ENCODE measurements around the gene LBH.
A peak's percentile ranks its signal among the peaks of the same experiment; 100 is the strongest.

The LBH gene

DNA sequence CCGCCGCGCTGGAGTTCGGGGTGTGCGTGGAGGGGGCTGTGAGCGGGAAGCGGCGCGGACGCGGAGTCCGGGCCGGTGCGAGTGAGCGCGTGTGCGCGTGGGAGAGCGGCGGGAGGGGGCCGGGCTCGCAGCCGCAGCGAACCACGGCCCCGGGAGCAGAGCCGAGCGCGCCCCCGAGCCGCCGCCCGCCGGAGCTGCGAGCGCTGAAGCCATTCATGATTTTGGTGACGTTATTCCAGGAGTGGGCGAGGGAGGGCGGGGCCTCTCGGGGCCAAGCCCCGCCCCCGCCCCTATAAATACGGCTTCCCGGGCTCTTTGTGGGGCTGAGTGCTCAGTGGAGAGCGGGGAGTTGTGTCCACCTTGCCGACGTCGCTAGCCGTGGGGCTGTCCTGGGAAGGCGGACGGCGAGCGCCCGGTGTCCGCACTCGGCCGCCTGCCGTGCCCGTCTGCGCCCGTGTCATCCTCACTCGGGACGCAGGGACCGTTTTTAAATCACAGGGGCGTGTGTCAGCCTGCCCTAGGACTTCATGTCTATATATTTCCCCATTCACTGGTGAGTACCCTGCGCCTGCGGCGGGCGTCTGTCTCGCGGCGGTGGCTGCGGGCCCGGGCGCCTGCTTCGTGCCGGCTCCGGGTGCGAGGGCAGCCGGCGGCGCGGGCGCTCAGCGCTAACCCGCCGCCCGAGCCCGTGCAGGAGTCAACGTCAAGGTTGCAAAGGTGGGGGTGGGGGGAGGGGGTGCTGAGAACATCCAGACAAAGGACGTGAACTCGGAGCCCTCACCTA lies at the start of gene LBH:
TSS of gene LBH (plus strand) at position 323 of the 784 bp plus-strand sequence. CDS start at position 528, 205 bp downstream.
- DNase-seq (ENCODE audit: low read depth in 1 of 2, low spot score in 1 of 2) = peak; percentile 86 to 95

DNA sequence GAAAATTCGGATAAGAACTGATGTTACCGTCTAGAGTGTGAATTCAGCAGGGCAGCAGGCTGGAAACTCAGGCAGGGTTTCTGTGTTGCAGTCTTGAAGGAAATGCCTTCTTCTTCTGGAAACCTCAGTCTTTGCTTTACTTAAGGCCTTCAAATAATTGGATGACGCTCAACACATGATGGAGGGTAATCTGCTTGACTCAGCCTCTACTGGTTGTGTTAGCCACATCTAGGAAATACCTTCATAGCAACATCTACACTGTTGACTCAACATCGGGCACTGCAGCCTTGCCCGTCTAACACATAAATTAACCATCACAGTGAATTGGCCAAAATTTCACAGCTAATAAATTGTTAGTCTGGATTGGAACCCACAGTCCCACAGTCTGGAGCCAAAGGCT lies 47.3 kb upstream of the LBH start:
- no peak for DNase-seq (ENCODE audit: low read depth in 1 of 2, low spot score in 1 of 2)

DNA sequence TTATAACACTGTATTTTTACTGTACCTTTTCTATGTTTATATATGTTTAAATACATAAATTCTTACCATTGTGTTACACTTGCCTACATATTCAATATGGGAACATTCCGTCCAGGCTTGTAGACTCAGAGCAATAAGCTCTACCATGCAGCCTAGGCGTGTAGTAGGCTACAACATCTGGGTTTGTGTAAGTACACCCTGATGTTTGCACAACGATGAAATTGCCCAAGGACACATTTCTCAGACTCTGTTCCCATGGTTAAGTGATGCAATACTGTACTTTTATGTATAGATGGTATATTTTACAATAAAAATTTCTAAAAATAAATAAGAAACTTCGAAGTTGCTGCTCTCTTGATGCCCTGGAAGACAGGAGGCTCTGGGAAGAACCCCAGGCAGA lies 46.2 kb upstream of the LBH start:
- no peak for DNase-seq (ENCODE audit: low read depth in 1 of 2, low spot score in 1 of 2)

DNA sequence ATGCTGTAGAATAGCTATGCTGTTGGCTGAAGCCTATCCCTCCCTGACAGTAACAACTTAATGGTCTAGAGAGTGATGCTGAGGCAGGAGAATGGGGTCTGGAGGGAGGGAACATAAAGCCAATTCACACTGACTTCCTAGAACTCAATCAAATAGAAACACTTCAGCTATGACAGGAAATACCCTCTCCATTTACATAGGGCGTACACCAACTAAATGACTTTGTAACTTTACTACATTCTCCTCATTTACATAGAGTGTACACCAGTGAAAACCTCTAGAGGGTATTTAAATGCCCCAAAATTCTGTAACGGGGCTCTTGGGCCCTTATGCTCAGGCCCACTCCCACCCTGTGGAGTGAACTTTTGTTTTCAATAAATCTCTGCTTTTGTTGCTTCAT lies 43.0 kb upstream of the LBH start:
- no peak for DNase-seq (ENCODE audit: low read depth in 1 of 2, low spot score in 1 of 2)

DNA sequence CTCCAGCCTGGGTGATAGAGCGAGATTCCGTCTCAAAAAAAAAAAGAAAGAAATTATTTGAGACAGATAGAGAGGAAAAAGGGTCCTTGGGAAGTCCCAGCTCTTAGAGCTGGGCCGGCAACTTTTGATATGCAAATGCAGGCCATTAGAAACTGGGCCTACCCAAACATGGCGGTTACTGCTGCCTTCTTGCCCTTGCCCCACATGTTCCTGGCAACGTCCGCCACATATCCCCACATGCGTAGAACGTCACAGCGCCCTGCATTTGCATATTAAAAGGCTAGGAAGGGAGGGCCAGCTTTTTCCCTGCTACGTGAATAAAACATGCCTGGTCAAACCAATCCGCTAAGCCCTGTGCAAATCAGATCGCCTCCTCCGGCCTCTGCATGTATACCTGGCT lies 40.7 kb upstream of the LBH start:
- DNase-seq (ENCODE audit: low read depth in 1 of 2, low spot score in 1 of 2) = no peak

DNA sequence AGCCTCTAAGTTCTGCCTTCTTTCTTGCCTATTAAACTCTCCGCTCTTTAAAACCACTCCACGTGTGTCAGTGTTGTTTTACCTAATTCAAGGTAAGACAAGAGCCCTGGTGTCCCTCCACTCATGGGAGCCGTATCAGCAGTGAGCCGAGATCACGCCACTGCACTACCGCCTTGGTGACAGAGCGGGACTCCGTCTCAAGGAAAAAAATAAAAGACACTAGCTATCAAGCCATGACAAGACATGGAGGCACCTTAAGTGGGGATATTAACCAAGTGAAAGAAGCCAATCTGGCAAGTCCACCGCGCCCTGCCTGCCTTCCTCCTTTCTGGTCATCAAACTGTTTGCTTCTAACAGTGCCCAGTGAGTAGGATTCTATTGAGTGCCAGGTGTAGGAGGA lies 40.2 kb upstream of the LBH start:
- DNase-seq (ENCODE audit: low read depth in 1 of 2, low spot score in 1 of 2) = no peak

DNA sequence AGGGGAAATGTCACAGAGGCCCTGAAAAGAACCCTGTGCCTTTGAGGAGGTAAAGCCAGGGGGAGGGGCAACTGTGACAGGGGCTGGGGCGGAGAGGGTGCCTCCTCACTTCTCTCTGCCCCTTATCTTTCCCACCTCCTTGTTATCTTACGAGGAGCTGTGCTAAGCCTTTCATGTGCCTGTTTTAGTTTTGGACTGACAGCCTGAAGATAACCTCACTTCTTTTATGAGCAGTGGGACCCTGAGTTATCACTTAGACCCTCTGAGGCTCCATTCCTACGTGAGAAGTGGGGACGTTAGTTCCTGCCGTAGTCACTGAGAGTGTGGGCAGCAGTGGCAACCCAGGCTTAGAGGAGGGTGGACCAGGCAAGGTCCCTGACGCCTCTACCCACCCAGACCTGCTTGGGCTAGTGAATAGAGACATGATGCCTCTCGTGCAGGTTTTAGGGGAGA lies 39.5 kb upstream of the LBH start:
- no peak for DNase-seq (ENCODE audit: low read depth in 1 of 2, low spot score in 1 of 2)

DNA sequence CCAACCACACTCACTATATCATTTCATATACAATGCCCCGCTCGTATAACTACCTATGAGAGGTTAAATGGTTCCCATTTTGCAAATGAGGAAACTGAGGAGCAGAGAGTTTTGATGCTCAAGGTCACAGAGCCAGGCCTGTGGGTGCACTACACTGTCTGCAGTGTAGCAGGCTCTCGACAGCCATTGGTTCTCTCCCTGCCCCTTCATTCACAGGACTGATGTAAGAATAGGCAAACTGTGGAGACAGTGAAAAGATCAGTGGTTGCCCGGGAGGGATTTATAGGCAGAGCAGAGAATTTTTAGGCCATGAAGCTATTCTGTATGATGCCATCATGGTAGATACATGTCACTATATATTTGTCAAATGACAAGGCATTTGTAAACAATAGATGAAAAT lies 39.0 kb upstream of the LBH start:
- no peak for DNase-seq (ENCODE audit: low read depth in 1 of 2, low spot score in 1 of 2)

DNA sequence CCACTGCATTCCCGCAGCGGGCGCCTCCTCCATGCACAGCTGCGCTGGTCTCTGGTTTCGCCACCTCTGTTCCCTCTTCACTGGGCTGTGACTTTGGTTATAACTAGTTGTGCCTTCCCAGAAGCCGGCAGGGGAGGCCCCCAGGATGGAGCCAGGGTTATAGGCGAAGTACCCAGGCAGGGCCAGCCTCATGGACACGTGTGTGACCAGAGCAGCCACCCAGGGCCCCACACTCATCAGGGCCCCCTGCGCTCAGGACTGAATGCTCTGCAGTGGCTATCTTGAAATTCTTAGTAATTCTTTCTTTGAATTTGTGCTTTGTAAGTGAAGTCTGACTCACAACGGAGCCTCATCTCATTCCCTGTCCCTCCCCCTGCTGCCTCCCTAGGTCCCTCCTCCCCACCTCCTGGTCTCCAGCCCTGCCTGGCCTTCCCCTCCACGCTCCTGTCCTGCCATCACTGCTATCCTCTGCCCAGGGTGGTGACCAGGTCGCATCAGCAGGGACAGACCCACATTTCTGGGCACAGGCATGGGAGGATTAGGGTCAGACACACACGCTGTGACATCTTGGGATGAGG lies 38.1 kb upstream of the LBH start:
- DNase-seq (ENCODE audit: low read depth in 1 of 2, low spot score in 1 of 2) = no peak

DNA sequence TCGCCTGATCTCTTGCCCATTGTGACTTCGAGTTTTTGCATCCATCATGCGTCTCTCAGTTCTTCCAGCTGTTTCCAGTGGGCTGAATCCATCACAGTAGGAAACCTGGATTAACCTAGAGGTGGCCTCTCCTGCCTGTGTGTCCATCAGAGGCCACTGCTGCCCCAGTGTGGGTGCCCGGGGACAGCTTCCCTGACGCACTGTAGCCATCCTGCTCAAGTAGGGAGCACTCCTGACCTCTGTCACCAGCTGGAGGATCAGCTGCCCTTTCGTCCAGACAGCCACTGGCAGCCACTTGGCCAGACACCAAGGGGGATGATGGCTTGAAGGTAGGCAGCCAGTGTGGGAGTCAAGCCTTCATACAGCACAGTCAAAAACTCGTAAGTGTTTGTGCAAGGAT lies 36.9 kb upstream of the LBH start:
- DNase-seq (ENCODE audit: low read depth in 1 of 2, low spot score in 1 of 2) = no peak

DNA sequence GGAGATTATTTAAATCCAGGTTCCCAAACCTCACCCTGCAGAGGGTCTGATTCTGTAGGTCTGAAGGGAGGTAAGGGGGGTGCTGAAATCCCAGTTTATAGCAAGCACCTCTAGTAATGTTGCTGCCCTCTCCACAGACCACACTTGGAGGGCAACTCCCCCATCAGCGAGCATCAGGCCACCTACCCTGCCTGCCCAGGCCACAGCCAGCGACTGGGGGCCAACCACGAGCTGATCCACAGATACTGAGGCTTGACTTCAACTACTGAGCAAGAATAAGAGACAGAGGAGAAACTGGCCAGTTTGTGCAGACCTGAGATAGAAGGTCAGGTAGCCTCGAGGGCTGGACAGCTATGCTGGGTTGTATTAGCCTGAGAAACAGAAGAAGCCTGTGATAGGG lies 36.3 kb upstream of the LBH start:
- DNase-seq (ENCODE audit: low read depth in 1 of 2, low spot score in 1 of 2) = no peak

DNA sequence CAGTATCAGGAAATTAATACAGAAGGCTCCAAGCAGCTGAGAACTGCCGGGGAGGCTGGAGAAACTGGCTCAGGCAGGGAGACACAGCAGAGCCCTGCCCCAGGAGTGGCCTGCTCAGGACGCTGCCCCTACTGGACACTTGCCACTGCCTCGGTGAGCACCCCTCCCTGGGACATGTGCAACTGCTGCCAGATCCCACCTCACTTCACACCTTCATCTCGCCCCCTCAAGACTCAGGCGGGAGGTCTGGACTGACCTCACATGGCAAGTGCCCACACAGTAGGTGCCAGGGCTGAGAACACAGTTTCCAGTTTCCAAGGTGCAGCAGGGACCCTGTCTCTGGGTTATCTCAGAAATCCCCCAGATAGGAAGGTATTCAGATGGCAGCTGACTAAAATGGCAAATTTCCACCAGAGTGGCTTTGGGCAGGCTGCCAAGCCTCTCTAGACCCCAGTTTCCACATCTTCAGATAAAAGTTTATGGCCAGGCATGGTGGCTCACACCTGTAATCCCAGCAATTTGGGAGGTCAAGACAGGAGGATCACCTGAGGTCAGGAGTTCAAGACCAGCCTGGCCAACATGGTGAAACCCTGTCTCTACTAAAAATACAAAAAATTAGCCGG lies 33.7 kb upstream of the LBH start:
- no peak for DNase-seq (ENCODE audit: low read depth in 1 of 2, low spot score in 1 of 2)

DNA sequence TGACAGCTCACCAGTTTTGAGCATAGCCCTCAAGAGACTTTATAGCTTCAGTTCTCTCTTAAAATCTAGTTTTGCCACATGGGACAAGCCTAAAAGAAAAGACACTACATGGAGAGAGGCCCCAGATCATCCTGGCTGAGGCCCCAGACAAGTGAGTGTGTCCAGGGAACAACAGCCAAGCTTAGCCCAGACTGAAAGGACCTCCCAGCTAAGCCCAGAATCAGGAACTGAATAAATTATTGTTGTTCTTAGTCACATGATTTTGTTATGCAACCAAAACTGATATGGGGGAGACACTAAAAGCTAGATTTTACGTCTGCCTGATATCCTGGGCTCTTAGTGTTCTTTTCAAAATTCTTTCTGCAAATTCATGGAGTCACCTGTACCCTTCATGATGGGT lies 29.3 kb upstream of the LBH start:
- no peak for DNase-seq (ENCODE audit: low read depth in 1 of 2, low spot score in 1 of 2)

DNA sequence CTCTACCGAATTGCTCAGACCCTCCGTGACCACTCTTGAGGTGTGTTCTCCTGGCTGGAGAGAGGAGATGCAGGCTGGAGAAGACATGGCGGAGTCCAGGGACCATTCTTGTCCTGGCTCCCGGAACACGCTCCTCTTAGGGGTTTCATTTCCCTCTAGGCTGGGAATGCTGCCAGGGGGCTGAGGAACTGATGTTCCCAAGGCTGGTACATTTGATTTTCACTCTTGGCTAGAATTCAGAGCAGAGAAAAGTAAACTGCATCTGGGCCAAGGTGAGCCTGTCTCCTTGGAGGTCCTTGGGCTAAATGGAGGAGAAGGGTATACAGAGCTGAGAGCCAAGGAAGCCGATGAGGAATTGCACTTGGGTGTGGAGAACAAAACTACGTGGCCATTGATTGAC lies 28.2 kb upstream of the LBH start:
- no peak for DNase-seq (ENCODE audit: low read depth in 1 of 2, low spot score in 1 of 2)

DNA sequence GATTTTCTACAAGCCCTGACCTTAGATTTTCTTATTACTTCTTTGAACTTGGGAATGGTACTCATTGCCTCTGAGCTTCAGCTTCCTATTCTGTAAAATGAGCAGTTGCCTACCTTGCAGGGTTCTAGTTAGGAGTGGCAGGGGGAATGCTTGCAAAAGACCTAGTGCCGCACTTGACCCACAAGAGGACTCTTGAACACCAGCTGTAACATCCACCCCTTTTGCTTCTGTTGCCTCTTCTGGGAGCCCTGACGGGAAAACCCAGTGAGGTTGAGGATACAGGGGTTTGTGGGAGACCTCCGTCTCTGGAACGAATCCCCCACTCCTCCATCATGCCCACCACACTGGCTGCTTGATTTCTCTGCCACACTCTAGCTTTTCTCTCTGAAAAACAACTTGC lies 27.1 kb upstream of the LBH start:
- DNase-seq (ENCODE audit: low read depth in 1 of 2, low spot score in 1 of 2) = no peak

DNA sequence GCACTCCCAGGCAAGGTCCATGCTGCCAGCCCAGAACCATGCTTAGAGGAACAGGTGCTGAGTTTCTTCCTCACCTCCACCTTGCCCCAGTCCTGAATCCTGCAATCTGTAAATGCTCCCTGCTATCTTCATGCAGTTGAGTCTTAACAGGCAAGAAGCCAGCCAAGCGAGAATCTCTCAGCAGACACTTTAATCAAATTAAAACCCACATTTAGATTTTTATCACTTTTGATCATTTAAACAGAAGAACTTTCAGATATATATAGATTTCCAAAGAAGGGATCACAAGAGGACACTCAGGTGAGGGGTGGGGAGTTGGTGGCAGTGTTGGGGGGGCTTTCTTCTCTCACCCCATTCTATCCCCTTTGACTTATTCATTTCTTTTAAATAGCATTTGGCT lies 25.9 kb upstream of the LBH start:
- DNase-seq (ENCODE audit: low read depth in 1 of 2, low spot score in 1 of 2) = no peak

DNA sequence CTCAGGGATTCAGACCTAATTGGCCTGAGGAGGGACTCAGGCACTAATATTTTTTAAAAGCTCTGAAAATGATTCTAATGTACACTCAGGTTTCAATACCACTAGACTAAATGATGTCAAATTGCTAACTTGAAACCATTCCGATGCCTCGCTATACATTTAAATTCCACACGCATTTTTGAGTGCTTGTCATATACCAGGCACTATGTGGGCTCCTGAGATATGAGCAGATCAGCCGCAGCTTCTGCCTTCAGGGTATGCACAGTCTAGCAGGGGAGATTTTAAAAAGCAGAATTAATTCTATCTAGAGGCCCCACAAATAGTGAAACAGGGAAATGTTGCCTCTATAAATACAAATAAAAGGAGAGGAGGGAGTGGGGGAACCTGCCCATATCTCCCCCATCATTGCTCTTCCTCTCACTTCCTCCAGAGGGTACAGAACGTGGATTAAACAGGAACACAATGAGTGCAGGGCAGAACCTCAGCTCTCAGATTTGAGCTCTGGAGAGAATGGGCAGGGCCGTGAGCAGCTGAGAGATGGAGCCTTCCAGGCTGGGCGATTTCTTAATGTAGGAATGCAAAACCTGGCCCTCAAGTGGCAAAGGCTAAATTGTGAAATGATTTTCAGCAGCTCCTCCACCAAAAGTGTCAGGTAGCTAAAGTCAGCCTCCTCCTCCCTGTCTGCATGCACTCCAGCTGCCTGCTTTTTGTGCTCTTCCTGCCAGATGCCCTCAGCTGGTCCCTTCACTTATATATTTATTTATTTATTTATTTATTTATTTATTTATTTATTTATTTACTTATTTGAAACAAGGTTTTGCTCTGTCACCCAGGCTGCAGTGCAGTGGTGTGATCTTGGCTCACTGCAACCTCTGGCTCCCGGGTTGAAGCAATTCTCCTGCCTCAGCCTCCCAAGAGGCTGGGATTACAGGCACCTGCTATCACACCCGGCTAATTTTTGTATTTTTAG lies 24.6 kb upstream of the LBH start:
- no peak for DNase-seq (ENCODE audit: low read depth in 1 of 2, low spot score in 1 of 2)

DNA sequence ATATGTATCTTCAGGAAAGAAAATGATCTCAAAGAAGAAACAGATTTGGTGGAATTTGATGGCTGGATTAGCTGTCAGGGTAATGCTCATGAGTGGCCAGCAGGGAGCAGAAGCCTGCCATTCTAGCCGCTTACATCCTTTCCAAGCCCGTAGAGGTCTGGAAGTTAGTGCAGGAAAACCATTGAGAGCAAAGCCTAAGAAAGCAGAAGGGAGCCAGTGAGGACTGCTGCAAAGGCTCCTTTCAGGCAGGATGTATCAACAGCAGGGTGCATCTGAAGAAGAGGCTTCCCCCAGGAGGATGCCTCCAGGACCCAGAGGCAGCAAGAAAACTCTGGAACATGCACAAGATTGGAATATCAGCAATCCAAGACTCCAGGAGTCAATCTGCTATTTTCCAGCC lies 22.9 kb upstream of the LBH start:
- DNase-seq (ENCODE audit: low read depth in 1 of 2, low spot score in 1 of 2) = peak in 1 of 2 donors; percentile 27

DNA sequence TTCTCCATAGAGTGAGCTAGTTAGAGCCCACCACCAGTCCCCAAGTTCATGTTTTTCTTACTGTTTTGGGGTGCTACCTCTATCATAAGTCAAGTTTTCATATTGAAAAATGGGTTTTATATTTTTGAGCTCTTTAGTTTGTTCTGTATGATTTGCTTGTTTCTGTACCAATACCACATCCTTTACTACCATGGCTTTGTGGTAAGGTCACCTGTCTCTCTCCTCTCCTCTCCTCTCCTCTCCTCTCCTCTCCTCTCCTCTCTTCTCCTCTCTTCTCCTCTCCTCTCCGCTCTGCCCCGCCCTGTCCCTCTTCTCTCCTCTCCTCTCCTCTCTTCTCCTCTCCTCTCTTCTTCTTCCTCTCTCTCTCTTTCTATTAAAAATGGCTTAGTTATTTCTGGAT lies 22.1 kb upstream of the LBH start:
- DNase-seq (ENCODE audit: low read depth in 1 of 2, low spot score in 1 of 2) = no peak

DNA sequence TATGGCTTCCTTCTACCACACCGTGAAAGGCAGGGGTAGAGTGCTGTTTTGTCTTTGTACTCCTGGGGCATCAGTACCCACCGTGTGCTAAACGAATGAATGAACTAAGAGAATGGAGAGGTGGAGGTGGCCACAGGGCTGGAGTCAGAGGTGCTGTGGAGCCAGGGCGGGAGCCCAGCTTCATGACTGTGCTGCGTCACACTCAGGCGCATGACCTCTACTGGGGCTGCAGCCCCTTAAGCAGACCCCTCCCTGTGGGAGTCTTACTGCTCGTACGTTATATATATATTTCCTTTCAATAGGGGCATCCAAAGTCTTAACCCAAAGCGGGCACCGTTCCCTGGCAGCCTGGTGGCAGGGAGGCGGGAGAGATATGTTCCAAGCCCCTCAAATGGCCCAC lies 18.0 kb upstream of the LBH start:
- no peak for DNase-seq (ENCODE audit: low read depth in 1 of 2, low spot score in 1 of 2)

DNA sequence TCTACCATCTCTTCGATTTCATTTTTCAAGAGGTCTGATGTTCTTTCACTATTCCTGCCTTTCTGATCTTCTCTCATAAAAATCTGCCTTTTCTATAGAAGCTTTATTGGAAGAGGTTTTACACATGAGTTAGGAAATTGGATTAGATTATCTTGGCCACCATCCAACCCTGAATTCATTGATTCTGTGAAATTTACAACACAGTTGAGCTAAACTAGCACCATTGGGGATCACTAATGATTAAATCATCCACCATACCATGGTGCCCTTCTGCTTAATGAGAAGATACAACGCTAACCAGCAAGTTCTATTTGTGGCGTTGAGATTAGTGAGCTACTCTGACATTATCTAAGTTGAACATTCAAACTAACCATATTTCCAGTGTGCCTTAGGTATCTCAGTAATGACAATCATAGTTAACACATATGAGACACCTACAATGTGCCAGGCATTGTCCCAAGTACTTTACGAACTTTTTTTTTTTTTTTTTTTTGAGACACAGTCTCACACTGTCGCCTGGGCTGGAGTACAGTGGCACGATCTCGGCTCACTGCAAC lies 17.3 kb upstream of the LBH start:
- DNase-seq (ENCODE audit: low read depth in 1 of 2, low spot score in 1 of 2) = no peak
